NOMO-1 (cell line): ENCODE results near the gene RGMA.
"Not testable (repeated sequence)": the region's sequence is repeated elsewhere in the genome, so short reads cannot be mapped to it uniquely, and the experiment has no call there.

Source experiments
- DNase-seq, 2 experiments: peaks; one replicate each; lab custom pipeline; 2025; ENCODE audit not compliant: unreplicated experiment in 2 of 2; lab: John Stamatoyannopoulos, UW

Gene RGMA

GRCh38 chr15:93068581-93069199, 20.3 kb downstream of the RGMA start:
- DNase-seq: no peak

DNA sequence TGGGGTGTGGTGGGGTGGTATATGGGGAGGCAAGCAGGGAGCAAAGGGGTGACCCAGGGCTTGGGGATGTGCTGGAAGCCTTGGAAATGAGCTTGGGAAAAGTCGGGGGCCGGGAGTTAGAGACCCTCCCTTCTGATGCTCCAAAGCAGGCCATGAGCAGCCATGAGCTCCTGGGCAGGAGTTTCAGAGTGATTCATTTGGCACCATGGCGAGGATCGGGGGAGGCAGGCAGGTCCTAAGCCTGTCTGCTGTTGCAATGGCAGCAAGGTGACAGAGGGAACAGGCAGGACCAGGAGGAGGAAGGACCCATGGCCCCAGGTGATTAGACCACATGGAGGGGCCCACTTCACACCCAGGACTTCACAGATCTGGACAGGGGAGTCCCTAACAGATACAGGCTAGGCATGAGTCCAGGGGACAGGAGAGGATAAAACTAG, 21.3 kb downstream of the RGMA start:
- no peak for DNase-seq

- no peak for DNase-seq
Measured at GRCh38 chr15:93066834-93067648, 22.0 kb downstream of the RGMA start.

GRCh38 chr15:93066224-93066681, 22.8 kb downstream of the RGMA start:
- DNase-seq: no peak

DNA sequence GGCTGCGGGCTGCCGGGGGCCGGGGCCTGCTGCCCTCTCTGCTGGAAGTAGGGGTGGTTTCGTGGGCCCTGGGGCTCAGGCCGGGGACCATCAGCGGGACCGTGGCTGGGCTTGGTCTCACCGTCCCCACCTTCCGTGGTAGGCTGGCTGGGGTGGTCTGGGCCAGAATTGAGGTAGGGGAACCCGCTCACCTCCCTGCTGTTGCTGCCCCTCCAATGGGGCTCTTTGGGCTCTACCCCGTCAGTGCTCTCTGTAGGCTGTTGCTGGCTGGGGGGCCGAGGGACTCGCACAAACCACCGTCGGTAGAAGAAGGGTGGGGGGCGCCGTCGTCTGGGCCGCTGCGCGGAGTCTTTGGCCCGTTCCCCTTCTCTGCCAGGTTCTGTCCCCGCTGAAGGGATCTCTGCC, 23.4 kb downstream of the RGMA start:
- no peak for DNase-seq

DNA sequence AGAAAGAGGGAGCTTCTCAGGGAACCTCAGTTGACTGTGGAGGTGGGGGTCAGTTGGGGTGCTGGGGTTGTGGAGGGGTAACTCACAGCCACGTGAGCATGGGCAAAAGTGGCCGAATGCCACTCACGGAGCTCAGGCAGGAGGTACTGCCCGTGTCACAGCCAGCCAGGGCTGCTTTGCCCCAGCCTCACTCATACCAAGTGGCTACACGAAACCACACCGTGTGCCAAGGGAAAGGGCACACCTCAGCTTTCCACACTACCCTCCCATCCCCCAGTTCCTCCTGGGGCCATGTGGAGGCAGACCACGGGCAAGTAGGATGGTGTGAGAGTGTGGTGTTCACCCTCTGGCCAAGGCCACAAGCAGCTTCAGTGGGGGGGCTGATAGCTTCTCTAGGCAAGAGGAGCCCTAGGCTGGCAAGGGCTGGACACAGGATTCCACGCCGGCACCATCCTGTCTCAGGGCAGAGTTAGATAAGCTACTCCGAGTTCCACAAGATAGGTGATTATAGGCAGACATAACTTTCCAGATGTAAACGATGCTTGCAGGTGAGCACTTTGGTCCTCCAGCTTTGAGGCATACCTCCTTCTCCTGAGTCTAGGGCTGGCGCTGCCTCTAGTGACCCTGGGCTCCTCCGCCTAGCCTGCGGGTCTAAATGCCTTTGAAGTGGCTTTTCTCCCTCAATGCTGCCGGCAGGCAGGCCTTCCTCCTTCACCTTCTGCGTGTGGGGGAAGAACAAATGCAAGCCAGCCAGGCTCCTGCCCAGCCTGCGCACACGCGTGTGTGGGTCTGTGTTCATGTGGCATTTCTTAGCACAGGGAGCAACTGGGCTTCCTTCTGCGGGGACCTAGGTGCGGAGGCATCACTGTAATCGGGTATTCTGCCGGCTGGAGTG, 25.0 kb downstream of the RGMA start:
- no peak for DNase-seq

GRCh38 chr15:93063262-93063671, 25.7 kb downstream of the RGMA start:
- DNase-seq: no peak

DNA sequence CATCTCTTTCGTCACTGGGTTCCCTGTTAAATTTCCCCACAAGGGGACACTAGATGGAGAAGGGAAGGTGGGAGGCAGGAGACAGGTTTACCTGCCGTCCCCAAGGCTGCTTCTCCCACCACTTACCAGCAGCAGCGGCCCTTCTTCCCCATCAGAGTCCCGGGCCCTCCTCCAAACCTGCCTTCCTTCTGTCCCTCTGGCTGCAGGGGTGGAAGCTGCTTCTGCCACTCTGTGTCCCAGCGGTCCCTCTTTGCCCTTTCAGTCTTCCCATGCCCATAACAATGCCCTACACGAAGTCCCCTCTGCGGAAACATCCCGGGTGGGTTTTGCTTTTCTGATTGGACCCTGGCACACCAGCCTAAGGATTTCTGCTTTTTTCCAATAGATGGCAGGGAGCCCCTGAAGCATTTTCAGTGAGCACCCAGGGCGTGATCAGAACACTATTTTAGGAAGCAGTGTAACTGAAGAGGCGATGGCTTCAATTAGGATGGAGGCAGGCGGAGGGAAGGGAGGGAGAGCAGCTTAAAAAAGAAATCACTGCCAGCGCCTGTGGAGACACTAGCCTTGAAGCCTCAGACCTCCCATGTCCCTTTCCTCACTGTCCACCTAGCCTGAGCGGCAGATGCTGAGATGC, 26.3 kb downstream of the RGMA start:
- not testable (repeated sequence) for DNase-seq

DNA sequence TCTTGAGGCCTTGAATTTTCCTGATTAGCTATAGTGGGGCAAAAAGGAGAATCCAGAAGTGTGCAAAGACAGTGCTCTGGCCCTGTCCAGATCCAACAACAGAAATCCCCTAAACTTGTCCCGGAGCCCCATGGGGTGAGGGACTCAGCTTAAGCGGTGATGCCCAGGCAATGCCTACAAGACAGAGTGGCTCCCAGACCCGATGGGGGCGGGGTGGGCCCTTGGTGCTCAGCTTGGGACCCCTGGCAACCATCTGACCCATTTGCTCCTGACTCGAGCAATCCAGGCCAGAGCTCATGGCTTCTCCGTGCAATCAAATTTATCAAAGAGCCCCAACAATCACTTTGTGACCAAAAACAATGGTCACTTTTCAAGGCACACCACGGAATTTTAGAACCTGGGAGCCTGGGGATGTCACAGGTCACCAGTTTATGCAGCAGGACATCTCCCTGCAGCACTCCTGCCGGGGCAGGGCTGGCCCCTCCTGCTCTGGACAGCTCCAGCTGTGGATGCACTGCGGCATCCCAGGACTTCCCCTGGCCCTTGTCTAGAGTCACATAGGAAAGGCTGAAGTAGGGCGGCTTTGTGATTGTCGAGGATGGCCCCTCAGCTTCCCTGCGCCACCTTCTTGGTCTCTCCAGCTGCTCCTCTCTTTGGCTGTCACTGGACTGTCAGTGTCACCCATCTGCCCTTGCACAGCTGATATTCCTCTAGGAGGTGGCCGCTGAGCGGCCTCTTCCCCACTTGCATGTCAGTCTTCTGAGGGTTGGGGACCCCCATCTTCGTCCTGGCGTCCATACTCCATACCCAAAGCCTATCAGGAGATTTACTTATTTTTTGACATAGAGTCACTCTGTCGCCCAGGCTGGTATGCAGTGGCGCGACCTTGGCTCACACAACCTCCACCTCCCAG, 28.4 kb downstream of the RGMA start:
- no peak for DNase-seq

DNA sequence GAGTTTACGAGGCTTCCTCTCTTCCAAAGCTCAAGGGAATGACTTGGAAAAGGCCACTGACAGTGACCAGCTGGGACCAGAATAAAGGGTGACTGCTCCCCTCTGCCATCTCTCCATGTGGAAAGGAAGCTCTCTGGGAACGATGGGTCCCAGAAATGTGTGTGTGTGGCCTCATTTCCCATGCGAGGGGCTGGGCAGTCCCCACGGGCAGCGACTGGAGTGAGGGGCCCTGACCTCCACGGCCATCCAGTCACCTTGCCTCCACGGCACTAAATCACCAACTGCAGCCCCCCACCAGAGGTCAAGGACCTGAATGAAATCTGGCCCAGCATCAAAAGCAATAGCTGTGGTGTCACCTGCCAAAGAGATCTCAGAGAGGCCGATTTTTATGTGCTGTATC, 29.6 kb downstream of the RGMA start:
- no peak for DNase-seq

DNA sequence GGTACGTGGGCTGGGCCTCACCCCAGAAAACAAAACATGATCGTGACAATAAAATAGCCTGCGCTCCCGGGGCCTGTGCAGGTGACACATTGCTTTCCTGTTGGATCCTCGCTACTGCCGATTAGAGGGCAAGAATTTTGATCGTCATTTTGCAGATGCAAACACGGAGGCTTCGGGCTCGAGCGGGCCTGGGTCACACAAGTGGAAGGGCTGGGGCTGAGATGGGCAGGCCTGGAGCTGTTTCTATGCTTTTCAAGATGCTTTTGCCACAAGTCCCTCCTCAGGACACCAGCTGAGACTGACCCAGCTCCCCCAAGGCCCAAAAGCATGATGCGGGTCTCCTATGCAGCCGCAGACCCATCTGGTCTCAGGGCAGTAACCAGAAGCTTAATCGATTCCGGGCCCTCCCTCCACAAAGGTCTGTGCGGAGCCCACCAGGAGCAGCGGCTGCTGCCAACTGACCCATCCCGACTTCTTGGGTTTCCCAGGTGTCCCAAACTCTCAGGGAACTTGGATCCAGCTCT, 30.0 kb downstream of the RGMA start:
- DNase-seq: no peak

- DNase-seq: no peak
Measured at GRCh38 chr15:93058128-93058527, 30.9 kb downstream of the RGMA start.

DNA sequence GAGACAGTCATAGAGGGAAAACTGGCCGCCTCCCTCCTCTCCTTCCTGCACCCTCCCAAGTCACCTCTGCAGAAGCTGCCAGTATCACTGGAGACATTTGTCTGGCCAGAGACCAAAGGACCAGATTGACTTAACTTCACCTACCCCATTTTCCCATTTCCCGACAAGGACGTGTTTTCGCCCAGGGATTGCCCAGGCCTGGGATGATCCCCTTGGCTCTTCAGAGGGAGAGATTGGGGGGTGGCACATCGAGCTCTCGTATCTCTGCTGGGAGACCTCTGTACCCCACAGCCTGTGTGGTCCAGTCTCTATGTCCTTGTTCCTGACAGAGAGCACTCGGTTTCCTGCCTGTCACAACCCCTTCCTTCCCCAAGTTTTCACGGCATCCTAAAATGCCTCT, 31.4 kb downstream of the RGMA start:
- no peak for DNase-seq

DNA sequence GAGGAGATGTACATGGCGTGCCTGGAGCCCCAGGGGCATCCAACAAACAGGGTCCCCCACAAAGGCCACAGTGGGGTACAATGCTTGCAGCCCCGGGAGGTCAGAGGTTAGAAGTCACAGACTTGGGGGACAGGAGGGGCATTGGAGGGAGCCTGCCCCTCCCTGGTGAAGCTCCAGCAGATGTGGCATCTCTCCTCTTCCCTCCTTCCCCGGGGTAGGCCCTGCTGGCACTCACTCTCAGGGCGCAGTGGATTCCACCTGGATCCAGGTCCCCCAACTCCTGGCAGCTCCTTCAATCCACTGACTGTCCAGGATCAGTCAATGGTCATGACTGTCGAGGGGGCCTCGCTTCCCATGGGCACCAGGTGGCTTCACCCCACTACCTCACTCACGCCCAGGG, 32.2 kb downstream of the RGMA start:
- no peak for DNase-seq

- no peak for DNase-seq
Measured at GRCh38 chr15:93055211-93055610, 33.8 kb downstream of the RGMA start.

DNA sequence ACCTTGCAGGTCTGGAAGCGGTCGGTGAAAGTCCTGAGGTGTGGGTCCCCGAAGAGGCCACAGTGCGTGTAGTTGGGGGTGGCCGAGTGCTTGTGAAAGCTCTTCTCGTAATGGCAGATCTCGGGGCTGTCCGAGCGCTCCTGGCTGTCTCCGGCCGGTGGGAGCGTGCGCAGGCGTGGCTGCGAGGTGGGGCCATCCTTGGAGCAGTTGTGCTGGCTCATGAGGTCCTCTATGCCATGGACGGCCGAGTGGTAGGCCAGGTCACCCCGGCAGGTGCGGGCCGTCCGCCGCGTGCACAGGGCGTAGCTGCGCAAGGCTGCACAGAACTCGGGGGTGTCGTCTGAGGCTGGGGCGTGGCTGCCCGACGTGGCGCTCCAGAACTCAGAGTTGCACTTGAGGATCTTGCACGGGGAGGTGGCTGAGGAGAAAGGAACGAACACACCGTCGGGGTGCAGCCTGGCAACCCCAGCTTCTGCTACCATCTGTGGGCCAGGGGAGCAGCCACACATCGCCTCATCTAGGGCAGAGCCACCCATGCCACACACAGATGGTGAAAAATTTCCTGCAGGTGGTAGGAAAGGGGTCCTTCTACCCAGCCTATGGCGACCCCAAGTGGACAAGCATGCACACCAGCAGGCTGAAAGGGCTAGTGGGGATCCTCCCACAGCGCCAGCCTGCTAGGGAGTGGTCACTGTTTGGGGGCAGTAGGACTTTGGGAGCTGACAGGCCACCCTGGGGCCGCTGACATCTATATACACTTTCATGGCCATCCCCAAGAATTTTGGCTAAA, 36.7 kb downstream of the RGMA start:
- DNase-seq: peak; percentile 6 to 20

- no peak for DNase-seq
Measured at GRCh38 chr15:93051236-93052089, 37.5 kb downstream of the RGMA start.

DNA sequence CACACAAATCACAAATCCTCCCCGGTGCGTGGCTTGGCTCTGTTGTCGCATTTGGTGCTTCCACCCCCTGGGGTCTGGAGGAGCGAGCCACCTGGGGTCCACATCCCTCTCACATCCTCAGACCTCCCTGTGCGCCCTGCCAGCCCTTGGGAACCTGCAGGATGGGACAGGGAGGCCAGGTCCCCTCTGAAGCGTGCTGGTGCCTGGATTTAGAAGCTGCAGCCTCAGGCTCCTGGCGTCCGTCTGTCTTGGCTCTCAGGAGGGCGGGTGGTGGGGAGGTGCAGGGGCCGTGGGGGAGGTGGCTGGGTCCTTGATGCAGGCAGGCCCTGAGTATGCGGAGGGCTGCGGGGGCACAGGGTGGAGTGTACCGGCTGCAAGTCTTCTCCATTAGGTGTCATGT, 38.4 kb downstream of the RGMA start:
- no peak for DNase-seq
